GM18511 (cell line): ENCODE data around the gene SNX22.

Experiments
- ATAC-seq: cut with Tn5 transposase; IDR thresholded peaks from one replicate; pipeline ENCODE4 v1.9.1; 2021; ENCODE audit warnings: mild to moderate bottlenecking, moderate library complexity; ENCODE audit not compliant: unreplicated experiment

SNX22 gene

GRCh38 chr15:64133623-64134344 lies 17.7 kb upstream of the SNX22 start:
- no peak for ATAC-seq

GRCh38 chr15:64134345-64134829 lies 17.1 kb upstream of the SNX22 start:
- no peak for ATAC-seq

- ATAC-seq = no peak
Measured at GRCh38 chr15:64136347-64136746, 15.2 kb upstream of the SNX22 start.

DNA sequence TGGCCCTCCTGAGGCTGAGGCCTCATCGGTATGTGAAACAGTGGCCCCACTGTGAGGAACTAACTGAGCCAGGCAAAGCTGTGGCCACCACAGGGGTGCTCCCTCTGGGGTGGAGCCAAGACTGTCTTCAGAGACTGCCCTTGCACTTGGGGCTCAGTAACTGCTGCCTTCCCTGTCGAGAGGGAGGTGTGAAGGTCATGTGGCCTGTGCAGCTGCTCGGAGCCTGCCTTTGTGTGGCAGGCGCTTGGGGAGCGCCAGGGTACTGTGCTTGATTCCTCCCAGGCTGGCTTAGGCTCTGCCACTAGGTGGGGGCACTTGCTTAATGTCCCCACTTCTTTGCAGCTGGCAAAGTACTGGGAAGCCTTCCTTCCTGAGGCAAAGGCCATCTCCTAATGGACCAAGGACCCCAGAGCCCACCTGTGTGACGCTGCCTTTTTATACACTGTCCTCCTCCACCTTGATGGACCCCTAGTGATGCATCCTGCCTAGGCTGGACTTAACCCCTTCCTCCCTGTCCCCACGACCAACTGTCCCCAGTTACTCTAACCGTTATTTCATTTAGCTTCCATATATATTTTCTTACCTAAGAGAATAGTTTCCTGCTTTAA lies 14.2 kb upstream of the SNX22 start:
- no peak for ATAC-seq

GRCh38 chr15:64138331-64138941 lies 13.1 kb upstream of the SNX22 start:
- no peak for ATAC-seq

DNA sequence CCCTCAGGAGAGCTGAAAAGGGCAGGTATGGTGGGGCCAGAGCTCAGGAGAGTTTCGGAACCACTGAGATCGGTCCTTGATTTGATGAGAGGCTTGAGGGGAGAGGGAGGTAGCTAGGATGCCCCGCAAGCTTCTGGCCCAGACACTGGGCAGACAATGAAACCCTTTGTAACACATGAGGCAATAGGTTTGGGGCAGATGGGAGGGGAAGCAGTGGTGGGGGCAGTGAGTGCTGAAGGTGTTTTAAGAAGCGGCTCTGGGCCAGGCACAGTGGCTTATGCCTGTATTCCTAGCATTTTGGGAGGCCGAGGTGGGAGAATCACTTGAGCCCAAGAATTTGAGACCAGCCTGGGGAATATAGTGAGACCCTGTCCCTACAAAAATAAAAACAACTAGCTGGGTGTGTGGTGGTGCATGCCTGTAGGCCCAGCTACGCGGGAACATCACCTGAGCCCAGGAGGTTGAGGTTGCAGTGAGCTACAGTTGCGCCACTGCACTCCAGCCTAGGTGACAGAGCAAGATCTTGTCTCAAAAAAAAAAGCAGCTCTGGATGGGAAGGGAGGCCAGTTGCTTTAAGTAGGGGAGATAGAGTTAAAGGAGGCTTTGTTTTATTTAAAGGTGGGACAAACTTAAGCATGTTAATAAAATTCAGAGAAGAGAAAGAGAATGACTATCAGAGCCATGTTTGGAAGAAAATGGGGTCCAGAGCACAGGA lies 9.6 kb upstream of the SNX22 start:
- no peak for ATAC-seq

GRCh38 chr15:64143276-64143675 lies 8.3 kb upstream of the SNX22 start:
- ATAC-seq = no peak

GRCh38 chr15:64144192-64144564 lies 7.4 kb upstream of the SNX22 start:
- ATAC-seq = no peak

GRCh38 chr15:64144565-64145281 lies 6.8 kb upstream of the SNX22 start:
- ATAC-seq = peak; percentile 79

DNA sequence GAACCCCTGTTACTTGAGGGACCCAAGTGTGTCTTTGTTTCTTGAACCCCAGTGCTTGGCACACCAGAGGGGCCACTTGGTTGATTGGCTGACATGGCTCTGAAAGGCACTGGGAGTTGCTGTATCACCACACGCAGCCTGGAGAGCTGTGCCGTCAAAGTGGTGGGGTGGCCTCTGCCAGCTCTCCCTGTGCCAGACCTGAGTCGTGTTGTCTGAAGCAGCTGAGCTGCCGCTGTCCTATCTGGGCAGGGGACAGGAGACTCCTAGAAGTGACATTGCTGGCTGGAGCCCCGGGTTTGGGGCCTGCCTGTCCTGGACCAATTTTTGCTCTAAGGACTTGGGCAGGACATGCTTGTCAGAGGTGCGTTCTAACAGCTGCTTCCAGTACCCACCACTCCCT lies 5.5 kb upstream of the SNX22 start:
- ATAC-seq = no peak

- ATAC-seq = no peak
Measured at GRCh38 chr15:64146520-64146884, 5.0 kb upstream of the SNX22 start.

DNA sequence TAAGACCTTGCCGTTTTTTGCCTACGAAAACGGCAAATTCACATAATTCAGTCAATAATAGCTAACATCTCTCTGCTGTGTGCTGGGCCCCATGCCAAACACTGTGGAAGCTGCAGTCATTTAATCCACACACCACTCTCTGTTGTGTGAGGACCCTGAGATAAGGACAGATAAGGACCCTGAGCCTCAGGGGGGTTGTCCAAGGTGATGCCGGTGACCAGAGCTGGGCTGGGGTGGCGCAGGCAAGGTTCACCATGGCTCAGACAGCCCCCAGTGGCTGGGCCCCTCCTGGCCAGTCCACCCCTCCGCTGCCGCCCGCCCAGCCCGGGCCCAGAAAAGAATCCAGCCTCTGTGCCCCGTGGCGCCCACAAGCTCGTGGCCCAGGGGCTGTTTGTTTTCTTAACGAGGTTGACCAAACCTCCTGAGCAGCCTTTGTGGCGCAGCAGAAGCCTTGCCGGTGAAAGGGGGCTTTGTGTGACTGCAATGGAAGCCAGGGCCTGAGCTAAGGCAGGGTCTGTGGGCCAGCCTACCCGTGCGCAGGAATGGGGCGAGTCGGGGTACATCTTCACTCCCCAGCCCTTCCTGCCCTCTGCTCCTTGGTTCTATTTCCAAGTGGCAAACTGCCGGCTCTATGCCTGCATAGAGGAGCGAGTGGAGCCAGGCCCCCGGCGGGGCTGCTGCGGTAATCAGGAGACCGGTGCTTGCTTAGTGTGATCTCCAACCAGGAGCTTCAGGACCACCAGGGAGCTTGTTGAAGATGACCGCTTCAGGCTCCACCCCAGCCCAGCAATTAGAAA lies 4.4 kb upstream of the SNX22 start:
- ATAC-seq = no peak

DNA sequence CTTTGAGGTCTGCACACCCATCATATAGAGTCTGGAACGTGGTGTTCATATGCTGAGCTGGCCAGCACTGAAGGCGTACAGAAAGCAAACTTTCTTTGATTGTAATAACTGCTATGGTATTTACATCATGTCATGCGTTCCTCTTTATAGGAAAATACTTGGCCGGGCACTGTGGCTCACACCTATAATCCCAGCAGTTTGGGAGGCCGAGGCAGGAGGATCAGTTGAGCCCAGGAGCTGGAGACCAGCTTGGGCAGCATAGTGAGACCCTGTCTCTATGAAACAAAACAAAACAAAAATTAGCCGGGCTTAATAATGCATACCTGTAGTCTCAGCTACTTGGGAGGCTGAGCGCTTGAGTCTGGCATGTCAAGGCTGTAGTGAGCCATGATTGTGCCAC lies 3.4 kb upstream of the SNX22 start:
- no peak for ATAC-seq

DNA sequence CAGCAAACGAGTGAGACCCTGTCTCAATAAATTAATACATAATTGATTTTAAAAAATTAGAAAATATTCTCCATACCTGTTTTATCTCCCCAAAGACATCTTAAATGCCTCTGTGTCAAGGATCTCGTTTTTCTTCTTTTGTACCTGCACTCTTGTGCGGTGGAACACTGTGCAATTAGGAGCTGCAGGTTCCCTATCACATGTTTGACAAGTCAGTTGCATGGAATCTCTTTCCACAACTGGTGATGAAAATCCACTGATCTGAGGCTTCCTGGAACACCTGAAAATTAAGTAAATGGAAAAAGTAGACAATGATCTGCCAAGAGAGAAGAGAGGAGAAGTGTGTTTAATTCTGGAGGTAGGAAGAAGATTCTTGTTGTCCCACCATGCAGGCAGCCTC lies 3.0 kb upstream of the SNX22 start:
- ATAC-seq = no peak

DNA sequence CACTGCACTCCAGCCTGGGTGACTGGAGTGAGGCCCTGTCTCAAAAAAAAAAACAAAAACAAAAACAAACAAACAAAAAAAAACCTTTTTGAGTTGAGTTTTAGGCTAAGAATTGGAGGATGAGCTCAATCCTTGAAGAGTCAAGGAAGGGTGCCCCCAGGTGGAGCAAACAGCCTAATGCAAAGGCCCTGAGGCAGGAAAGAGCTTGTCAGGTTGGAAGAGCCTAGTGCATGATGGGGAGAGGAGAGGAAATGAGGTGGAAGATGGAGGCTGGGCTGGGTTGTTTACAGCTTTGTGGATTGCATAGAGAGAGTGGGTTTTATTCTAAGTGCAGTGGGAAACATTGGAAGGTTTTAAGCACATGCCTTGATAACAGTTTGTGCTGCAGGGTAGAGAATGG lies 2.1 kb upstream of the SNX22 start:
- ATAC-seq = no peak

DNA sequence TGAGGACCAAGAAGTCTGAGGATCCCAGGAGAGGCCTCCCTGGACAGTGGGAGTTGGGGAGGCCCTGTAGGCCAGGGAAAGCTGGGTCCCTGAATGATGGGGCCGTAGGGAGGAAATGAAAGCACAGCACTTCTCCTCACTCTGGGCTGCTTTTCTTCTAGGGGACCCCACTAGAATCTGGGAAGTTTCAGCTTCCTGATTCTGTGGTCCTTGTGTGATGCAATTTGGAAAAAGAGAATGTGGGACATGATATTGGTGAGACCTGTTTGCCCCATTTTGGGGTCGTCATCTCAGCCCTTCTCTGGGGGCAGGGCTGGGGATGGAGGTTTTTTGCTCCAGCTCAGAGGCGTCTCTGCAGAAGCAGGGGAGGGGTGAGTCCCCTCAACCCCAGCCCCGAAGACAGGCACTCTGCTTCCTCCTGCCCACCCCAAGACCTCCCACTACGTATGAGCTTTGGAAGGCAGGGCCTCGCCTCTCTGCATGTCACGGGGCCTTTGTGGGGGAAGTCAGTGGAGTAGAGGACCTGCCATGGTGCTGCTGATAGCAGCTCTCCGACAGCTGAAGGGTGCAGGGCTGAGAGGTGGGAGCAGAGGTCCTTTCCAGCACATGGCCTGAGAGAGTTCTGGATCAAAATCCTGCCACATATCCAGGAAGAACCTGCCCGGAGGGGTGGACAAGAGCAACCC lies 1.5 kb upstream of the SNX22 start:
- no peak for ATAC-seq

DNA sequence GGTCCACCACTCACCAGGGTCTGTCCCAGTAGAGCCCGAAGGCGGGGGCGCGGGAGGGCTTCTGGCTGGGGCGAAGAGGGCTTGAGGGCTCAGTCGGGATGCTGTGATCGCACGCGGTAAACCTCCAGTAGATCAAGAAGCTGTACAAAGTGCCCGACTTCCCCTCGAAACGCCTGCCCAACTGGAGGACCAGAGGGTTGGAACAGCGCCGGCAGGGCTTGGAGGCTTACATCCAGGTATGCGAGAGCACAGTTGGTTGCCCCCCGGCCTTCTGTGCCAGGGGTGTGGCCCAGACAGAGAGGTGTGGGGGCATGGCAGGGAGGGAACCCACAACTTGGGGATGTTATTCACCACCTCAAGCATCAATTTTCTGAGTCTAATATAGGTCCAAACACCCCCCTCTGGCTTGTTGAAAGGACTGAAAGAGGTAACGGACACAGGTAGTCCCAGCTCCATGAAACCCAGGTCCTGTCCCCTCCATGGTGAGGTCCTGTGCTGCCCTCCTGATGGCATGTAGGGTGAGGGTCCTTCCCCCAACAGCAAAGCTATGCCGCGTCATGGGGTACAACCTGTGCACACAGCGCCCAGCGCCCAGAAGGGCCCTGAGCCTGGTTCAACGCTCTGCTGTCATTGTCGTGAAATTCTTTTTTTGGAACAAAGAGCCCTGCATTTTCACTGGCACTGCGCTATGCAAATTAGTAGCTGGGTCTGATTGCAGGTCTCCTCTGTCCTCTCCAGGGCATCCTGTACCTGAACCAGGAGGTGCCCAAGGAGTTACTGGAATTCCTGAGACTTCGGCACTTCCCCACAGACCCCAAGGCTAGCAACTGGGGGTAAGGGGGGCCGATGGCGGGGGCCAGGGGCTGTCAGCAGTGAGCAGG lies 1.2 kb downstream of the SNX22 start:
- ATAC-seq = peak; percentile 34

GRCh38 chr15:64153480-64154367 lies 2.2 kb downstream of the SNX22 start:
- peak; percentile 56 for ATAC-seq
